K562 (cell line): ENCODE results near the gene BRSK1. TPM values are rescaled to one million over a fixed set of nuclear protein-coding genes. Genes with fewer than 3 reads are reported as not detected.
A peak's percentile ranks its signal among the peaks of the same experiment; 100 is the strongest.

Experiments used
- BCL6 ChIP-seq: fragments of 250-450 bp; sonication (Bioruptor Pico); IDR thresholded peaks from 2 replicates; pipeline ENCODE4 v1.4.0; 2020
- BCOR ChIP-seq: fragments of 450-650 bp; IDR thresholded peaks from 2 replicates; pipeline ENCODE4 v1.6.1; 2016
- BHLHE40 ChIP-seq: IDR thresholded peaks from 2 replicates; pipeline ENCODE4 v1.6.1; 2011; ENCODE audit warnings: low read length, improper control_type of control experiment
- CBFA2T3 ChIP-seq: fragments of 450-650 bp; IDR thresholded peaks from 2 replicates; pipeline ENCODE4 v1.6.1; 2017
- CBFB ChIP-seq: sonication (generic); formaldehyde crosslinking; IDR thresholded peaks from 2 replicates; pipeline ENCODE4 v1.4.0; 2020; ENCODE audit warnings: mild to moderate bottlenecking, missing genetic modification reagents
- CTBP1 ChIP-seq: fragments of 450-650 bp; IDR thresholded peaks from 2 replicates; pipeline ENCODE4 v1.6.1; 2016; ENCODE audit warnings: borderline replicate concordance
- DPF2 ChIP-seq: fragments of 450-650 bp; IDR thresholded peaks from 2 replicates; pipeline ENCODE4 v1.6.1; 2016
- GABPA ChIP-seq: fragments of 200-800 bp; sonication (Bioruptor generic); conservative IDR thresholded peaks from 2 replicates; pipeline ENCODE4 v1.6.1; 2016; ENCODE audit warnings: low read depth, missing genetic modification characterization, missing compliant biosample characterization
- HDAC1 ChIP-seq, 2 experiments: fragments of 450-650 bp; IDR thresholded peaks; 2 replicates each; pipeline ENCODE4 v1.6.1; 2016 to 2017; ENCODE audit warnings: inconsistent platforms in 1 of 2, mild to moderate bottlenecking in 1 of 2, moderate library complexity in 1 of 2
- NCOA1 ChIP-seq: fragments of 450-650 bp; IDR thresholded peaks from 2 replicates; pipeline ENCODE4 v1.6.1; 2016; ENCODE audit warnings: low read depth
- NEUROD1 ChIP-seq: fragments of 150-350 bp; IDR thresholded peaks from 2 replicates; pipeline ENCODE4 v1.6.1; 2014; ENCODE audit warnings: borderline replicate concordance, low read length, low read depth; ENCODE audit not compliant: partially characterized antibody
- NFIC ChIP-seq: fragments of 450-650 bp; IDR thresholded peaks from 2 replicates; pipeline ENCODE4 v1.6.1; 2017; ENCODE audit warnings: mild to moderate bottlenecking, inconsistent platforms
- PHB2 ChIP-seq: fragments of 450-650 bp; IDR thresholded peaks from 2 replicates; pipeline ENCODE4 v1.6.1; 2017; ENCODE audit warnings: low read depth
- SIX5 ChIP-seq, 2 experiments: IDR thresholded peaks; 2 replicates each; pipeline ENCODE4 v1.6.1; 2011; ENCODE audit warnings: low read length in 2 of 2, borderline replicate concordance in 1 of 2, low read depth in 1 of 2, mild to moderate bottlenecking in 1 of 2, moderate library complexity in 1 of 2; ENCODE audit not compliant: insufficient read depth in 1 of 2
- SMARCA5 ChIP-seq: fragments of 450-650 bp; IDR thresholded peaks from 2 replicates; pipeline ENCODE4 v1.6.1; 2016
- THRAP3 ChIP-seq: fragments of 450-650 bp; IDR thresholded peaks from 2 replicates; pipeline ENCODE4 v1.6.1; 2016; ENCODE audit warnings: mild to moderate bottlenecking, inconsistent platforms, borderline replicate concordance
- ZNF76 ChIP-seq: fragments of 250-450 bp; sonication (Bioruptor Pico); IDR thresholded peaks from 2 replicates; pipeline ENCODE4 v1.4.0; 2020; ENCODE audit warnings: mild to moderate bottlenecking, moderate library complexity, borderline replicate concordance
- polyA plus RNA-seq, 8 experiments: library from polyadenylated mRNA; depleted of rRNA in 4 of 8; stranded (reverse) in 5 of 8; unstranded in 3 of 8; fragments of >200 nt; fragmentation: Nextera tagmentation in 2 of 8; fragmentation: Illumina TruSeq in 1 of 8; extraction: Ambion mirVana in 2 of 8; extraction: Trizol in 1 of 8; gene quantifications; 2 replicates each; pipeline versions ENCODE4 v1.2.1 to v1.2.3, GENCODE V29; 2011 to 2014; ENCODE audit warnings: inconsistent platforms in 1 of 8, missing spikeins in 1 of 8
- total RNA-seq, 7 experiments: library from RNA; depleted of rRNA in 6 of 7; stranded (reverse); fragments of >200 nt in 6 of 7; fragmentation: Illumina TruSeq in 2 of 7; extraction: Trizol in 2 of 7; gene quantifications; 2 replicates each; pipeline versions ENCODE4 v1.2.1 to v1.2.3, GENCODE V29; 2011 to 2021; ENCODE audit warnings: low replicate concordance in 1 of 7
- TF ChIP-seq, protein P1 (sequence below): sonication (generic); formaldehyde crosslinking; IDR thresholded peaks from 2 replicates; pipeline ENCODE4 v1.9.0; 2022; ENCODE audit warnings: mild to moderate bottlenecking, missing genetic modification reagents
- TF ChIP-seq, protein P2 (sequence below), 2 experiments: fragments of 450-650 bp in 1 of 2; sonication (generic) in 1 of 2; formaldehyde crosslinking in 1 of 2; IDR thresholded peaks in 1 of 2; conservative IDR thresholded peaks in 1 of 2; 2 replicates each; pipeline versions ENCODE4 v1.6.1 to v1.8.1; 2016 to 2023; ENCODE audit warnings: mild to moderate bottlenecking in 2 of 2, moderate library complexity in 2 of 2, inconsistent platforms in 1 of 2, missing genetic modification reagents in 1 of 2
- TF ChIP-seq, protein P3 (sequence below): sonication (generic); formaldehyde crosslinking; IDR thresholded peaks from 2 replicates; pipeline ENCODE4 v1.8.1; 2023; ENCODE audit warnings: mild to moderate bottlenecking, missing genetic modification reagents, moderate library complexity
- TF ChIP-seq, protein P4 (sequence below): fragments of 450-650 bp; formaldehyde crosslinking; conservative IDR thresholded peaks from 2 replicates; pipeline ENCODE4 v1.4.0; 2022; ENCODE audit warnings: mild to moderate bottlenecking, missing genetic modification characterization
- TF ChIP-seq, protein P5 (sequence below): fragments of 450-650 bp; IDR thresholded peaks from 2 replicates; pipeline ENCODE4 v1.6.1; 2016; ENCODE audit warnings: missing biosample characterization, missing genetic modification characterization
- TF ChIP-seq, protein P6 (sequence below): fragments of 250-450 bp; sonication (Bioruptor Pico); IDR thresholded peaks from 2 replicates; pipeline ENCODE4 v1.5.0; 2021

BRSK1 gene
- total and polyA plus RNA-seq, 9 of the 15 experiments (the other 6 are each of a cell fraction or from before 2014, with no cell fraction given) = 1.7 to 9.3 (median 3.8) TPM; not detected in 2

DNA sequence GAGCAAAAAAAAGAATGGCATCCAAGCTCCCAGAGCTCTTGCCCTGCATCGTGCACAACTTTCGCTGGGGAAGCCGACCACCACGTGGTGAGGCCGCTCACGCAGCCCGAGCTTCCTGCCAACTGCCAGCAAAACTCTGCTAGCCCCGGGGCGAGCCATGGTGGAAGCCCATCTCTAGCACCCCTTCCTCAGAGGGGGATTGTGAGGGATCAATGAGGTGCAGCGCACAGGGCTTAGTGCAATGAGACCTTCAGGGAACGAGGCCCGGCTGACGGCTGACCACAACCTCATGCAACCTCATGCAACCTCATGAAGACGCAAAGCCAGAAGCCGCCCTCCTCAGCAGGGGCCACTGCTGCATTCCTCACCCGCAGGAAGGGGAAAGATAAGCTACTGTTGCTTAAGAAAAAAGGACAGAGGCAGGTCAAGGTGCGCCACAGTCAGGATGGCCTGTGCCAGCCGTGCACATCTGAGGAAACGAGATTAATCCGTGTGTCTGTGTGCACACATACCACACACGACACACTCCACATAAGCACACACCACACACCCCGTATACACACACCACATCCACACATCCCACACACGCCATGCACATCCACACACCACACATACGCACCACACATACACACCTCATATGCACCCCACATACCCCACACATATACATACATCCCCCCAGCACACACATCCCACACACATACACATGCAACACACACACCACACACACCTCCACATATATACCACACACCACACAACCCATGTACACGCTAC is 13.4 kb upstream of the BRSK1 start (continued):
- TF ChIP-seq NFIC = no peak
- 0 out of 2 replicates have a peak, but pooled peaks have one; percentile 30 for TF ChIP-seq BCOR
- 0 out of 2 replicates have a peak, but pooled peaks have one; percentile 32 for TF ChIP-seq NCOA1
- TF ChIP-seq CTBP1 = peak; percentile 82
- TF ChIP-seq BHLHE40 = 0 out of 2 replicates have a peak, but pooled peaks have one; percentile 47
- peak; percentile 74 for TF ChIP-seq DPF2
- TF ChIP-seq SMARCA5 = peak; percentile 83
- TF ChIP-seq NEUROD1 = peak; percentile 32
- peak; percentile 70 for TF ChIP-seq CBFA2T3
- no peak for TF ChIP-seq SIX5 (IDR thresholded peaks at IDR 0.05; ENCODE audit: borderline replicate concordance in 1 of 2, insufficient read depth in 1 of 2, low read depth in 1 of 2, low read length in 2 of 2)
- TF ChIP-seq, protein P1, sequence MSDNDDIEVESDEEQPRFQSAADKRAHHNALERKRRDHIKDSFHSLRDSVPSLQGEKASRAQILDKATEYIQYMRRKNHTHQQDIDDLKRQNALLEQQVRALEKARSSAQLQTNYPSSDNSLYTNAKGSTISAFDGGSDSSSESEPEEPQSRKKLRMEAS = peak; percentile 84
- TF ChIP-seq, protein P2, sequence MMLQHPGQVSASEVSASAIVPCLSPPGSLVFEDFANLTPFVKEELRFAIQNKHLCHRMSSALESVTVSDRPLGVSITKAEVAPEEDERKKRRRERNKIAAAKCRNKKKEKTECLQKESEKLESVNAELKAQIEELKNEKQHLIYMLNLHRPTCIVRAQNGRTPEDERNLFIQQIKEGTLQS (IDR thresholded peaks at IDR 0.05) = peak; percentile 70; the same call in 1 of the 2 replicates
- TF ChIP-seq, protein P2 (CRISPR knock-in tag; conservative IDR thresholded peaks at IDR 0.05) = no peak
- TF ChIP-seq, protein P3, sequence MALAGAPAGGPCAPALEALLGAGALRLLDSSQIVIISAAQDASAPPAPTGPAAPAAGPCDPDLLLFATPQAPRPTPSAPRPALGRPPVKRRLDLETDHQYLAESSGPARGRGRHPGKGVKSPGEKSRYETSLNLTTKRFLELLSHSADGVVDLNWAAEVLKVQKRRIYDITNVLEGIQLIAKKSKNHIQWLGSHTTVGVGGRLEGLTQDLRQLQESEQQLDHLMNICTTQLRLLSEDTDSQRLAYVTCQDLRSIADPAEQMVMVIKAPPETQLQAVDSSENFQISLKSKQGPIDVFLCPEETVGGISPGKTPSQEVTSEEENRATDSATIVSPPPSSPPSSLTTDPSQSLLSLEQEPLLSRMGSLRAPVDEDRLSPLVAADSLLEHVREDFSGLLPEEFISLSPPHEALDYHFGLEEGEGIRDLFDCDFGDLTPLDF = no peak
- TF ChIP-seq HDAC1 (IDR thresholded peaks at IDR 0.05) = peak in 1 of 2 experiments; percentile 44; a peak in 1 of 4 replicates
- TF ChIP-seq ZNF76 = peak; percentile 69; the same call in 1 of the 2 replicates
- TF ChIP-seq, protein P4, sequence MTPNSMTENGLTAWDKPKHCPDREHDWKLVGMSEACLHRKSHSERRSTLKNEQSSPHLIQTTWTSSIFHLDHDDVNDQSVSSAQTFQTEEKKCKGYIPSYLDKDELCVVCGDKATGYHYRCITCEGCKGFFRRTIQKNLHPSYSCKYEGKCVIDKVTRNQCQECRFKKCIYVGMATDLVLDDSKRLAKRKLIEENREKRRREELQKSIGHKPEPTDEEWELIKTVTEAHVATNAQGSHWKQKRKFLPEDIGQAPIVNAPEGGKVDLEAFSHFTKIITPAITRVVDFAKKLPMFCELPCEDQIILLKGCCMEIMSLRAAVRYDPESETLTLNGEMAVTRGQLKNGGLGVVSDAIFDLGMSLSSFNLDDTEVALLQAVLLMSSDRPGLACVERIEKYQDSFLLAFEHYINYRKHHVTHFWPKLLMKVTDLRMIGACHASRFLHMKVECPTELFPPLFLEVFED (CRISPR knock-in tag) = peak; percentile 93; the same call in 1 of the 2 replicates
- TF ChIP-seq, protein P5, sequence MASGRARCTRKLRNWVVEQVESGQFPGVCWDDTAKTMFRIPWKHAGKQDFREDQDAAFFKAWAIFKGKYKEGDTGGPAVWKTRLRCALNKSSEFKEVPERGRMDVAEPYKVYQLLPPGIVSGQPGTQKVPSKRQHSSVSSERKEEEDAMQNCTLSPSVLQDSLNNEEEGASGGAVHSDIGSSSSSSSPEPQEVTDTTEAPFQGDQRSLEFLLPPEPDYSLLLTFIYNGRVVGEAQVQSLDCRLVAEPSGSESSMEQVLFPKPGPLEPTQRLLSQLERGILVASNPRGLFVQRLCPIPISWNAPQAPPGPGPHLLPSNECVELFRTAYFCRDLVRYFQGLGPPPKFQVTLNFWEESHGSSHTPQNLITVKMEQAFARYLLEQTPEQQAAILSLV (tag) = peak; percentile 69
- 0 out of 2 replicates have a peak, but pooled peaks have one; percentile 49 for TF ChIP-seq THRAP3
- TF ChIP-seq PHB2 = peak; percentile 49; the same call in 1 of the 2 replicates
- TF ChIP-seq, protein P6, sequence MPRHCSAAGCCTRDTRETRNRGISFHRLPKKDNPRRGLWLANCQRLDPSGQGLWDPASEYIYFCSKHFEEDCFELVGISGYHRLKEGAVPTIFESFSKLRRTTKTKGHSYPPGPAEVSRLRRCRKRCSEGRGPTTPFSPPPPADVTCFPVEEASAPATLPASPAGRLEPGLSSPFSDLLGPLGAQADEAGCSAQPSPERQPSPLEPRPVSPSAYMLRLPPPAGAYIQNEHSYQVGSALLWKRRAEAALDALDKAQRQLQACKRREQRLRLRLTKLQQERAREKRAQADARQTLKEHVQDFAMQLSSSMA (CRISPR knock-in tag) = no peak
- TF ChIP-seq BCL6 (CRISPR knock-in tag) = 0 out of 2 replicates have a peak, but pooled peaks have one; percentile 43
- TF ChIP-seq CBFB = peak; percentile 68; the same call in 1 of the 2 replicates
- TF ChIP-seq GABPA = peak; percentile 54
